Measurements from ENCODE around the gene RAVER2.

GRCh38 chr1:64748706-64749105 is 3.8 kb downstream of the RAVER2 start:
- TF ChIP-seq CTCF (conservative IDR thresholded peaks at IDR 0.05; ENCODE audit: low read depth in 2 of 2) (no peak), EZH2phosphoT487 (IDR thresholded peaks at IDR 0.05; ENCODE audit: unreplicated experiment) (no peak), JUNB (IDR thresholded peaks at IDR 0.05; ENCODE audit: unreplicated experiment) (no peak), EZH2 (IDR thresholded peaks at IDR 0.05; ENCODE audit: low read depth, unreplicated experiment) (no peak), REST (IDR thresholded peaks at IDR 0.05; ENCODE audit: unreplicated experiment) (no peak), POLR2AphosphoS5 (IDR thresholded peaks at IDR 0.05; ENCODE audit: low read depth) (no peak)

Measured in GM23338 (cell line).